ENCODE data around the gene ARSG. TPM values are rescaled to one million over a fixed set of nuclear protein-coding genes. Genes with fewer than 3 reads are reported as not detected.

ARSG gene
- total RNA-seq, 1 donor from 2014 or later = 8.7 TPM

GRCh38 chr17:68455901-68456338 lies 164.6 kb downstream of the ARSG start:
- no peak for DNase-seq (ENCODE audit: extremely low spot score, unreplicated experiment)
- no peaks in the 10 kb centered on the region for H3K9me3 Mint-ChIP-seq (ENCODE audit: unreplicated experiment)
- H3K4me1 Mint-ChIP-seq (ENCODE audit: unreplicated experiment) = peaks cover 35% of the 10 kb centered on the region
- H3K27ac Mint-ChIP-seq (ENCODE audit: unreplicated experiment) = peak overlapping the region; percentile 99
- H3K36me3 Mint-ChIP-seq (ENCODE audit: unreplicated experiment) = peaks cover 11% of the 10 kb centered on the region
- TF ChIP-seq CTCF (IDR thresholded peaks at IDR 0.05) = no peak
- peaks cover 2% of the 10 kb centered on the region for H3K27me3 Mint-ChIP-seq (ENCODE audit: unreplicated experiment)
- peak overlapping the region; percentile 99 for H3K4me3 Mint-ChIP-seq (ENCODE audit: unreplicated experiment)

DNA sequence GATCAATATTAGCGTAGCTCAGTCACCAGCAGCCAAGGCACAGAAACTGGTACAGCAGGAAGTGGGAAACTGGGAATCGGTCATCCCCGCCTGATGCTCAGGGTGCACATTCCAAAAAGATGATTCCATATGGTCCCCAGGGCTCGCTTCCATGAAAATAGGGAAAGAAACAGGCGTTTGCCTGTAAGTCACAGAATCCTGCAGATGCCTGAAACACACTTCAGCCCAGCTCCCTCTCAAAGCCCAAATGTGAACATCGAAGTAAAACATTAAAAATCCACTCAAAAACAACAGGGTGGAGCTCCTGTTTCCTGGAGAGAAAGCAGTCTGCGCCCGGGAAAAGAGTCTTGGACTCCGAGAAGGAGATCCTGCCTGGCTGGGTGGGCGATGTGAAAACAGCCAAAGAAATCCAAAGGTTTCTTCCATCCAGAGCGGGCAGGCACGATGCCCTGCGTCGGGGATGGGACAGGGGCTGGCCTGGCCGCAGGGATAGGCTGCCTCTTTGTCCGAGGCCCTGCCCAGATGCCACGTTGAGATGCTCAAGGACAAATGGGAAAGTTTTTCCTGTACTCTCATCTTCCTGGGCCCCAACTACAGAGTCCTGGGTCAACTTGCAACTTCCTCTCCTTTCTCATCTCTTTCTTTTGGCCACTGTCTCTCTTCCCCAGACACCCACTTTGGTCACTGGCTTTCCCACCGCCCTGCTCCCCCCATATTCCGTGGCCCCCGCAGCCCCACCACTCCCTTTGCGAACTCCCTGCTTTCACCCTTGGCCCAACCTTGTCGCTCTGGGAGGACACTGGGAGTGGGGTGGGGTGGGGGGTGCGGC lies 165.3 kb downstream of the ARSG start:
- Mint-ChIP-seq H3K27ac (ENCODE audit: unreplicated experiment) (peak overlapping the region; percentile 99), H3K4me3 (ENCODE audit: unreplicated experiment) (peak overlapping the region; percentile 99), H3K4me1 (ENCODE audit: unreplicated experiment) (peaks cover 35% of the 10 kb centered on the region), H3K9me3 (ENCODE audit: unreplicated experiment) (no peaks in the 10 kb centered on the region), H3K36me3 (ENCODE audit: unreplicated experiment) (peaks cover 9% of the 10 kb centered on the region), H3K27me3 (ENCODE audit: unreplicated experiment) (peaks cover 5% of the 10 kb centered on the region)
- no peak for TF ChIP-seq CTCF (IDR thresholded peaks at IDR 0.05)
- peak; percentile 93 for DNase-seq (ENCODE audit: extremely low spot score, unreplicated experiment)

DNA sequence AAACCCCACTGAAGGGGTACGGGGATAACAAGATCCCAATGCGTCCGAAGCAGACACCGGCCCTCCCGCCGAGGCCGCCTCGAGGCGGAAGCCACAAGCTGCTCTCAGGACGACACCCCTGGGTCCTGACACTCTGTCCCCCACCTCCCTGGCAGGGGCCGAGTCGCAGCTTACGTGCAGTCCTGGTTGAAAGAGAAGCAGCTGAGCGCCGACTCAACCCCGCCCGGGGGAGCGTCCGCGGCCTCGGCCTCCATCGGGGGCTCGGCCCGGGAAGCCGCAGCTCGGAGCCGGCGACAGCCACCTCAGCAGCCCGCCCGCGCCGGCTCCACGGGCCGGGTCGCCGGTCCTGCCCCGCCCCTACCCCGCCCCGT lies 165.9 kb downstream of the ARSG start, which contains the start of gene WIPI1:
Gene WIPI1 (minus strand): TSS at position 329 of the 371 bp plus-strand sequence. CDS start 75 bp downstream, at position 254.
- Mint-ChIP-seq H3K27ac (ENCODE audit: unreplicated experiment) (peak within 1 kb of the TSS; percentile 99), H3K4me1 (ENCODE audit: unreplicated experiment) (peaks cover 35% of the 10 kb centered on the region), H3K27me3 (ENCODE audit: unreplicated experiment) (peaks cover 8% of the 10 kb centered on the region), H3K4me3 (ENCODE audit: unreplicated experiment) (peak within 1 kb of the TSS; percentile 99), H3K9me3 (ENCODE audit: unreplicated experiment) (no peaks in the 10 kb centered on the region), H3K36me3 (ENCODE audit: unreplicated experiment) (peaks cover 7% of the 10 kb centered on the region)
- DNase-seq (ENCODE audit: extremely low spot score, unreplicated experiment) = no peak
- no peak for TF ChIP-seq CTCF (IDR thresholded peaks at IDR 0.05)

GRCh38 chr17:68457539-68458259 lies 166.4 kb downstream of the ARSG start:
- peak; percentile 100 for DNase-seq (ENCODE audit: extremely low spot score, unreplicated experiment)
- Mint-ChIP-seq H3K27ac (ENCODE audit: unreplicated experiment) (peak overlapping the region; percentile 89), H3K9me3 (ENCODE audit: unreplicated experiment) (no peaks in the 10 kb centered on the region), H3K4me3 (ENCODE audit: unreplicated experiment) (peak overlapping the region; percentile 77), H3K27me3 (ENCODE audit: unreplicated experiment) (peaks cover 8% of the 10 kb centered on the region), H3K36me3 (ENCODE audit: unreplicated experiment) (peaks cover 4% of the 10 kb centered on the region), H3K4me1 (ENCODE audit: unreplicated experiment) (peaks cover 35% of the 10 kb centered on the region)
- no peak for TF ChIP-seq CTCF (IDR thresholded peaks at IDR 0.05)
